ENCODE results near the gene TSEN2. TPM values are rescaled to one million over a fixed set of nuclear protein-coding genes. Genes with fewer than 3 reads are reported as not detected.

TSEN2 gene
- total RNA-seq, 2 experiments from 2014 or later = 19.4 to 21.4 TPM

GRCh38 chr3:12464181-12464580 is 20.1 kb upstream of the TSEN2 start:
- ATAC-seq (no peak), DNase-seq (no peak)
- intact Hi-C loops (cut with micrococcal nuclease) = no loop called here
- ChIA-PET POLR2A (no interaction called here), CTCF (interaction anchor here (3.0 kb wide), 1 partner anchor 16 kb away, joined by 15 read pairs; no protein-coding TSS in a partner anchor)
- Mint-ChIP-seq H3K27me3 (no peaks in the 10 kb centered on the region), H3K36me3 (ENCODE audit: low read depth) (no peaks in the 10 kb centered on the region), H3K4me3 (no peak overlapping the region), H3K27ac (no peak overlapping the region), H3K4me1 (ENCODE audit: low read depth) (peaks cover 19% of the 10 kb centered on the region), H3K9me3 (no peaks in the 10 kb centered on the region)
- TF ChIP-seq CTCF (IDR thresholded peaks at IDR 0.05) = no peak

- H3K36me3 Mint-ChIP-seq (ENCODE audit: low read depth) = no peaks in the 10 kb centered on the region
- H3K4me3 Mint-ChIP-seq = no peak overlapping the region
- ATAC-seq = no peak
- no peak overlapping the region for H3K27ac Mint-ChIP-seq
- peaks cover 18% of the 10 kb centered on the region for H3K4me1 Mint-ChIP-seq (ENCODE audit: low read depth)
- POLR2A ChIA-PET = no interaction called here
- H3K9me3 Mint-ChIP-seq = no peaks in the 10 kb centered on the region
- H3K27me3 Mint-ChIP-seq = no peaks in the 10 kb centered on the region
- TF ChIP-seq CTCF (IDR thresholded peaks at IDR 0.05) = no peak
- no peak for DNase-seq
- intact Hi-C loops (cut with micrococcal nuclease) = no loop called here
- CTCF ChIA-PET = no interaction called here
Observed at GRCh38 chr3:12465151-12465835, 19.0 kb upstream of the TSEN2 start.

- ChIA-PET CTCF (no interaction called here), POLR2A (no interaction called here)
- ATAC-seq = no peak
- no peaks in the 10 kb centered on the region for H3K9me3 Mint-ChIP-seq
- intact Hi-C loops (cut with micrococcal nuclease) = no loop called here
- TF ChIP-seq CTCF (IDR thresholded peaks at IDR 0.05) = no peak
- no peak for DNase-seq
- H3K27me3 Mint-ChIP-seq = no peaks in the 10 kb centered on the region
- no peak overlapping the region for H3K4me3 Mint-ChIP-seq
- H3K27ac Mint-ChIP-seq = no peak overlapping the region
- no peaks in the 10 kb centered on the region for H3K36me3 Mint-ChIP-seq (ENCODE audit: low read depth)
- peaks cover 16% of the 10 kb centered on the region for H3K4me1 Mint-ChIP-seq (ENCODE audit: low read depth)
Observed at GRCh38 chr3:12465836-12466225, 18.4 kb upstream of the TSEN2 start.

GRCh38 chr3:12467746-12468145 is 16.5 kb upstream of the TSEN2 start:
- ATAC-seq (no peak), DNase-seq (no peak)
- H3K9me3 Mint-ChIP-seq = no peaks in the 10 kb centered on the region
- POLR2A ChIA-PET = no interaction called here
- CTCF ChIA-PET = interaction anchor here (1.0 to 1.5 kb wide), 2 partner anchors 12 to 330 kb away, joined by 3 to 5 read pairs; no protein-coding TSS in a partner anchor
- H3K4me1 Mint-ChIP-seq (ENCODE audit: low read depth) = peaks cover 18% of the 10 kb centered on the region
- no peak for TF ChIP-seq CTCF (IDR thresholded peaks at IDR 0.05)
- intact Hi-C loops (cut with micrococcal nuclease) = no loop called here
- H3K36me3 Mint-ChIP-seq (ENCODE audit: low read depth) = no peaks in the 10 kb centered on the region
- H3K4me3 Mint-ChIP-seq = no peak overlapping the region
- H3K27ac Mint-ChIP-seq = no peak overlapping the region
- no peaks in the 10 kb centered on the region for H3K27me3 Mint-ChIP-seq

GRCh38 chr3:12468276-12468675 is 16.0 kb upstream of the TSEN2 start:
- Mint-ChIP-seq H3K9me3 (no peaks in the 10 kb centered on the region), H3K4me3 (no peak overlapping the region), H3K36me3 (ENCODE audit: low read depth) (no peaks in the 10 kb centered on the region), H3K4me1 (ENCODE audit: low read depth) (peaks cover 15% of the 10 kb centered on the region), H3K27ac (no peak overlapping the region), H3K27me3 (no peaks in the 10 kb centered on the region)
- intact Hi-C loops (cut with micrococcal nuclease) = no loop called here
- ChIA-PET POLR2A (no interaction called here), CTCF (interaction anchor here (1.0 to 1.5 kb wide), 2 partner anchors 12 to 330 kb away, joined by 3 to 5 read pairs; no protein-coding TSS in a partner anchor)
- no peak for TF ChIP-seq CTCF (IDR thresholded peaks at IDR 0.05)
- DNase-seq (no peak), ATAC-seq (no peak)
